ENCODE data around the gene SH3PXD2B. TPM values are rescaled to one million over a fixed set of nuclear protein-coding genes. Genes with fewer than 3 reads are reported as not detected.
"Not testable (repeated sequence)": the region's sequence is repeated elsewhere in the genome, so short reads cannot be mapped to it uniquely, and the experiment has no call there.

SH3PXD2B gene
- total RNA-seq, 1 experiment from 2014 or later = 27.5 TPM

DNA sequence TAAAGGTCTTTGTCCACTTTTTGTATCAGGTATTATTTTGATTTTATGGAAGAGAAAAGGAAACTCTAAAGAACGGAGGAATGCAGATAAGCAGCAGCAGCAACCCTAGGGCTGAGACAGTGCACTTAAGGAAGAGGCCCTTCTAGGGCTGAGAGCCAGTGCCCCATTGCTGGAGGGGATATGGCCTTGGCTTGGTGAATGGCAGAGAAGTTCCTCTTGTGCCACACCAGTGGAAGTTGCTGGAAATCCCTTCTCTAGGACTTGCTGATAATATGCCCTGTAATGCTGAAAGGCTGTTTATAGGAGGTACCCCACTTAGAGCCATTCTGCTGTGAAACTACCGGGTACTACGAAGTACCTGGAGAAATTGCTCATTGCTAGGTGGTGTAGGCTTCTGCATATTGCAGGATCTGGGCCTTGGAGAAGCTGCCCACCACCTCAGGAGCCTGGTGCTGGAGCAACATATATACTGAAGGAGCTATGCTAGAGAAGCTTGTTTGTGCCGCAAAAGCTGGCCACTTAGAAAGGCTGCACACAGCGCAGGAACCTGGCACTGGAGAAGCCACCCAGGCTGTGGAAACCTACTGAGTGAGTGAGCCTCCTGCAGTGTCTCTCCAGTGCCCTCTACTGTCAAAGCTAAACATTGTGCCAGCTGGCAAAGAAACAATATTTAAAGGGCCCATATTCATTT is 161.1 kb downstream of the SH3PXD2B start (continued):
- TF ChIP-seq TCF7L2 (IDR thresholded peaks at IDR 0.05; ENCODE audit: borderline replicate concordance, extremely low read depth, insufficient read depth, insufficient read length) (no peak), YY1 (IDR thresholded peaks at IDR 0.05; ENCODE audit: extremely low read depth, insufficient replicate concordance, low read depth, low read length) (peak; percentile 24), SRF (IDR thresholded peaks at IDR 0.05; ENCODE audit: low read depth) (no peak), EGR1 (IDR thresholded peaks at IDR 0.05; ENCODE audit: low read depth) (no peak)

DNA sequence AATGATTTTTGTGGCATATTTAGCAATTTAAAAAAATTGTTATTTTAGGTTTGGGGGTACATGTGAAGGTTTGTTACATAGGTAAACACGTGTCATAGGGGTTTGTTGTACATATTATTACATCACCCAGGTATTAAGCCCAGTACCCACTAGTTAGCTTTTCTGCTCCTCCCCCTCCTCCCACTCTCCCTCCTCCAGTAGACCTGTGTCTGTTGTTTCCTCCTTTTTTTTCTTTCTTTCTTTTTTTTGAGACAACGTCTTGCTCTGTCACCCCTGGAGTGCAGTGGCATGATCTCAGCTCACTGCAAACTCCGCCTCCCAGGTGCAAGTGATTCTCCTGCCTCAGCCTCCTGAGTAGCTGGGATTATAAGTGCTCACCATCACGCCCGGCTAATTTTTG is 162.5 kb downstream of the SH3PXD2B start:
- H3K79me2 ChIP-seq (ENCODE audit: insufficient read depth, low read length); H3K9me3 ChIP-seq (ENCODE audit: control insufficient read depth in 1 of 2, insufficient read depth in 1 of 2, low read depth in 1 of 2, low read length in 2 of 2); H4K20me1 ChIP-seq (ENCODE audit: insufficient read depth); ATAC-seq; DNase-seq (ENCODE audit: low read depth, low spot score); H2AFZ ChIP-seq (ENCODE audit: low read depth, low read length, poor library complexity, severe bottlenecking); H3K9ac ChIP-seq (ENCODE audit: low read length); H3K4me1 ChIP-seq (ENCODE audit: control insufficient read depth in 1 of 2, insufficient read depth in 2 of 2, low read length in 2 of 2); H3K27me3 ChIP-seq (ENCODE audit: insufficient read depth, low read length); BruUV-seq (replicated peaks); H3K27ac ChIP-seq (ENCODE audit: low read depth, low read length); H3K9me2 ChIP-seq (ENCODE audit: insufficient read depth); H3K4me2 ChIP-seq (ENCODE audit: low read length); H3K36me3 ChIP-seq (ENCODE audit: control insufficient read depth in 1 of 2, insufficient read depth in 2 of 2, low read length in 2 of 2); RAD21 ChIA-PET (ENCODE audit: low non-redundant PET in 1 of 2, low total read pairs in 2 of 2, uncharacterized antibody in 2 of 2, unreplicated experiment in 2 of 2); H3K4me3 ChIP-seq (replicated peaks in 1 of 2; ENCODE audit: low read depth in 1 of 2, low read length in 2 of 2): not testable (repeated sequence)
- intact Hi-C loops (cut with micrococcal nuclease) = loop anchor here (2.0 to 10.0 kb wide), 2 partner anchors 185 to 287 kb away; partner anchors contain the start of gene FBXW11
- POLR2A ChIA-PET = interaction anchor here (1.5 kb wide), 1 partner anchor 9 kb away, joined by 3 read pairs; no protein-coding TSS in a partner anchor
- CTCF ChIA-PET = interaction anchor here (0.9 to 3.4 kb wide), 4 partner anchors 9 to 380 kb away, joined by 3 to 19 read pairs (median 5); partner anchors contain the start of gene STK10

DNA sequence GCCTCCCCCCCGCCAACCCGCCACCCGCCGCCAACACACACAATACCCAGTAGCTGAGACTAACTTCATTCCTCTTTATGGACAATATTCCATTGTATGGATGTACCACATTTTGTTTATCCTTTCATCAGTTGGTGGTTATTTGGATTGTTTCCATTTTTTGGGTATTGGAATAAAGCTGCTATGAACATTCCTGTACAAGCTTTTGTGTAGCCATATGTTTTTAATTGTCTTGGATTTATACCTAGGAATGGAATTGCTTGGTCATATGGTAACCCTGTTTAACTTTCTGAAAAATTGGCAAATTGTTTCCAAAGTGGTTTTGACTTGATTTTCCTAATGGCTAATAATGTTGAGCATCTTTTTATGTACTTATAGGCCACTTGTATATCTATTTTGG is 165.9 kb downstream of the SH3PXD2B start:
- DNase-seq (ENCODE audit: low read depth, low spot score) (no peak), ATAC-seq (no peak)
- POLR2A ChIA-PET = no interaction called here
- H3K36me3 ChIP-seq (ENCODE audit: control insufficient read depth in 1 of 2, insufficient read depth in 2 of 2, low read length in 2 of 2) = no peaks in the 10 kb centered on the region
- no peaks in the 10 kb centered on the region for H3K79me2 ChIP-seq (ENCODE audit: insufficient read depth, low read length)
- no TSS peak for BruUV-seq (replicated peaks)
- no peaks in the 10 kb centered on the region for H3K27me3 ChIP-seq (ENCODE audit: insufficient read depth, low read length)
- H4K20me1 ChIP-seq (ENCODE audit: insufficient read depth) = no peaks in the 10 kb centered on the region
- intact Hi-C loops (cut with micrococcal nuclease) = no loop called here
- H3K4me3 ChIP-seq (replicated peaks in 1 of 2; ENCODE audit: low read depth in 1 of 2, low read length in 2 of 2) = no peak overlapping the region
- no peak overlapping the region for H3K27ac ChIP-seq (ENCODE audit: low read depth, low read length)
- H3K9ac ChIP-seq (ENCODE audit: low read length) = no peak overlapping the region
- no peak overlapping the region for H2AFZ ChIP-seq (ENCODE audit: low read depth, low read length, poor library complexity, severe bottlenecking)
- CTCF ChIA-PET = no interaction called here
- no peak overlapping the region for H3K4me2 ChIP-seq (ENCODE audit: low read length)
- no peaks in the 10 kb centered on the region for H3K9me2 ChIP-seq (ENCODE audit: insufficient read depth)
- no peaks in the 10 kb centered on the region for H3K9me3 ChIP-seq (ENCODE audit: control insufficient read depth in 1 of 2, insufficient read depth in 1 of 2, low read depth in 1 of 2, low read length in 2 of 2)
- TF ChIP-seq, protein P1, sequence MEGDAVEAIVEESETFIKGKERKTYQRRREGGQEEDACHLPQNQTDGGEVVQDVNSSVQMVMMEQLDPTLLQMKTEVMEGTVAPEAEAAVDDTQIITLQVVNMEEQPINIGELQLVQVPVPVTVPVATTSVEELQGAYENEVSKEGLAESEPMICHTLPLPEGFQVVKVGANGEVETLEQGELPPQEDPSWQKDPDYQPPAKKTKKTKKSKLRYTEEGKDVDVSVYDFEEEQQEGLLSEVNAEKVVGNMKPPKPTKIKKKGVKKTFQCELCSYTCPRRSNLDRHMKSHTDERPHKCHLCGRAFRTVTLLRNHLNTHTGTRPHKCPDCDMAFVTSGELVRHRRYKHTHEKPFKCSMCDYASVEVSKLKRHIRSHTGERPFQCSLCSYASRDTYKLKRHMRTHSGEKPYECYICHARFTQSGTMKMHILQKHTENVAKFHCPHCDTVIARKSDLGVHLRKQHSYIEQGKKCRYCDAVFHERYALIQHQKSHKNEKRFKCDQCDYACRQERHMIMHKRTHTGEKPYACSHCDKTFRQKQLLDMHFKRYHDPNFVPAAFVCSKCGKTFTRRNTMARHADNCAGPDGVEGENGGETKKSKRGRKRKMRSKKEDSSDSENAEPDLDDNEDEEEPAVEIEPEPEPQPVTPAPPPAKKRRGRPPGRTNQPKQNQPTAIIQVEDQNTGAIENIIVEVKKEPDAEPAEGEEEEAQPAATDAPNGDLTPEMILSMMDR (IDR thresholded peaks at IDR 0.05 in 2 of 3, conservative IDR thresholded peaks at IDR 0.05 in 1 of 3; ENCODE audit: borderline replicate concordance in 1 of 3, insufficient read depth in 1 of 3, low read depth in 2 of 3, low read length in 2 of 3) = no peak
- RAD21 ChIA-PET (ENCODE audit: low non-redundant PET in 1 of 2, low total read pairs in 2 of 2, uncharacterized antibody in 2 of 2, unreplicated experiment in 2 of 2) = no interaction called here
- H3K4me1 ChIP-seq (ENCODE audit: control insufficient read depth in 1 of 2, insufficient read depth in 2 of 2, low read length in 2 of 2) = peaks cover 7 to 14% of the 10 kb centered on the region in 2 experiments; a peak in 2 of 4 replicates

DNA sequence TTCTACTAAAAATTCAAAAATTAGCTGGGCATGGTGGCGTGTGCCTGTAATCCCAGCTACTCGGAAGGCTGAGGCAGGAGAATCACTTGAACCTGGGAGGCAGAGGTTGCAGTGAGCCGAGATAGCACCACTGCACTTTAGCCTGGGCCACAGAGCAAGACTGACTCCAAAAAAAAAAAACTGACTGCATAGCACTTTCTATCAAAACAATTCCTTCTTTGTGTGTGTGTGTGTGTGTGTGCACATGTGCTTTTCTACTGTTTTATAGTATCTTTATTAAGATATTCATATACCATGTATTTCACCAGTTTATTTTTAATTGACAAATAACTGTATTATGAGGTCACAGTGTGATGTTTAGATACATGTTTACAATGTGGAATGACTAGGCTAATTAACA is 167.2 kb downstream of the SH3PXD2B start:
- H3K9me2 ChIP-seq (ENCODE audit: insufficient read depth); DNase-seq (ENCODE audit: low read depth, low spot score); H3K4me3 ChIP-seq (replicated peaks in 1 of 2; ENCODE audit: low read depth in 1 of 2, low read length in 2 of 2); H3K36me3 ChIP-seq (ENCODE audit: control insufficient read depth in 1 of 2, insufficient read depth in 2 of 2, low read length in 2 of 2); H3K4me2 ChIP-seq (ENCODE audit: low read length); ATAC-seq; CTCF ChIA-PET; POLR2A ChIA-PET; H3K9me3 ChIP-seq (ENCODE audit: control insufficient read depth in 1 of 2, insufficient read depth in 1 of 2, low read depth in 1 of 2, low read length in 2 of 2); H3K9ac ChIP-seq (ENCODE audit: low read length); BruUV-seq (replicated peaks); H3K27me3 ChIP-seq (ENCODE audit: insufficient read depth, low read length); intact Hi-C loops (cut with micrococcal nuclease); H2AFZ ChIP-seq (ENCODE audit: low read depth, low read length, poor library complexity, severe bottlenecking); H3K27ac ChIP-seq (ENCODE audit: low read depth, low read length); H4K20me1 ChIP-seq (ENCODE audit: insufficient read depth): not testable (repeated sequence)
- Histone ChIP-seq H3K79me2 (ENCODE audit: insufficient read depth, low read length) (peaks cover 11% of the 10 kb centered on the region), H3K4me1 (ENCODE audit: control insufficient read depth in 1 of 2, insufficient read depth in 2 of 2, low read length in 2 of 2) (peaks cover 4 to 15% of the 10 kb centered on the region in 2 experiments; a peak in 3 of 4 replicates)
- RAD21 ChIA-PET (ENCODE audit: low non-redundant PET in 1 of 2, low total read pairs in 2 of 2, uncharacterized antibody in 2 of 2, unreplicated experiment in 2 of 2) = interaction anchor here in 1 of 2 experiments (0.5 kb wide), 1 partner anchor 228 kb away, joined by 3 read pairs; no protein-coding TSS in a partner anchor

All from HCT116 (cell line).